Stimulated activated CD8-positive, alpha-beta memory T cell treated with anti-CD3 and anti-CD28 coated beads, Interleukin-15, amount 100 ng/mL, for 48 hours (primary cell): ENCODE measurements around the gene IAH1.
A peak's percentile ranks its signal among the peaks of the same experiment; 100 is the strongest.
"Not testable (repeated sequence)": the region's sequence is repeated elsewhere in the genome, so short reads cannot be mapped to it uniquely, and the experiment has no call there.

ENCODE experiments used
- DNase-seq, 2 donors: peaks; one replicate each; pipeline ENCODE4 v3.0.0-alpha.2; 2020; ENCODE audit warnings: low read depth in 2 of 2

IAH1 gene

DNA sequence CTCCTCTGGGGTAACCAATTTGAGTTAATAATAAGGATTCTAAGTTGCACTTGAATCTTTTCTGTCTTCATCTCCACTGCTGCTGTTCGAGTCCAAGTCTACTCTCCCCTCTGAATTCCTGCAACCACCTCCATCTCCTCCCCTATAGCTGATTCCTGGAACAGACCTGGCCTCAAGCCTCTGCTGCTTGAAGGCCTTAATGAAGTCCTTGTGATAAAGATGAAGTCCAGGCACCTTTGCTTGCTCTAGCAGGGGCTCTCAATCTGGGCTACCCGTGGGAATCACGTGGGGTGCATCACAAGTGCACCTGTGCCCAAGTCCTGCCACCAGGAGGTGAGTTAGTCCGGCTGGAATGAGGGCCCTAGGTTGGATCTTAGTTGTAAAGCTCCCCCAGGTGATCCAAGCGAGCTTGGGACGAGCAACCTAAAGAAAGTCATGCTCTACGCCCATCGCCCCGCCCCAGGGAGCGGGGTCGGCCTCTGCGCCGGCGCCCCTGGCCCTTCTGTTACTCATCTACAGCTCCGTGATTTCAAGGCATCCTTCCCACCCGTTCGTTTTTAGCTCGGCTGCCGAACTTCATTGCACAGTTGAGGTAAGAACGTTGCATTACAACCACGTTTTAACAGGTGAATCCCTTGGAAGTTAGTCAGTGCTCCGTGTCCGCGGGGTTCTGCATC, 905 bp upstream of the IAH1 start:
- DNase-seq = no peak

DNA sequence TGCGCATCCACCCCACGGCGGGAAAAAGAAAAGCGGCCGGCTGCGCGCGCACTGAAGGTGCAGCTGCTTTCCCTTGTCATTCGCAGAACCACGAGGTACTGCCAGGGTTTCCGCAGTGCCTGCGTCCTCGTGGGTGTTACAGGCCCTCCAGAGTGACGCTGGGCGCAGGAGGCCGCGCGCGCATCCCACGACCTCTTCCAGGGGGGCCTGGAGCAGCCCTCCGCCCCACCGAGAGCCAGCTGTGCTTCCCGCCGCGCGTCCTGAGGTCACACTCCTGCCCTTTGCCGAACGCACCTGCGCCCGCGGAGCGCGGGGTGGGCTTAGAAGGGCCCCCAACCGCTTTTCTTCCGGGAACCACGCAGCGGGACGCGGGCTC, 378 bp upstream of the IAH1 start:
- peak in 1 of 2 donors; percentile 48 for DNase-seq

DNA sequence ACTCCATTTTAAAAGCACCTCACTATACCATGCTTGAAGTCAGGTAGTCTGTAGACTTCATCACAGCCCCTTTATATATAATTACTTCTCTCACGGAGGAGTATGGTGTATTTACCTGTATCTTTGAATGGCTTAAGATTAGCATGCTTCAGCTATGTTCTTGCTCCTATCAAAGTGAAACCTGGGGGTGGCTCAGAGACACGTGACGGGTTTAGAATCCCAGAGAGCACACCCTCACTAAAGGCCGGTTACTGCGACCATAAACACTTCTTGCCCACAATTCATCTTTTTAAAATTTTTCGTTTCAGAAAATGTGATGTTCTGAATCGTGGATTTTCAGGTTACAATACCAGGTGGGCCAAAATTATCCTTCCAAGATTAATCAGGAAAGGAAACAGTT, 3.6 kb downstream of the IAH1 start:
- no peak for DNase-seq

DNA sequence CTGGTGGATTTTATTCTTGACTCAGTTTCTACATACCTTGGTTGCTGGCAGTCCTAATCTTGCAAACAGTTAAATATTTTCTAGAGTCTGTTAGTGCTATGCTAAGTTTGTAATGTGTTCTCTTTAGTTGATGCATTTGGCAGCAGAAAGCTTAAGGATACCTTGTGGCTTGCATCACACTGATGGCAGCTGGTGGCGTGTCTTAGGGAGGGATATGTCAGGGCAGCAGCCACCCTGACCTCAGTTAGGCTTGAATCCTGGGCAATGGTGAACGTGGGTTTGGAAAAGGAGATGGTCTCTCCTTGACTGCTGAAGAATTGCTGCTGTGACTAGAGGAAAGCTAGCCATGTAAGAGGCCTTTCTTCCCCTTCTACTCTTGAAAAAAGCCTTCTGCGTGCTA, 4.2 kb downstream of the IAH1 start:
- no peak for DNase-seq

DNA sequence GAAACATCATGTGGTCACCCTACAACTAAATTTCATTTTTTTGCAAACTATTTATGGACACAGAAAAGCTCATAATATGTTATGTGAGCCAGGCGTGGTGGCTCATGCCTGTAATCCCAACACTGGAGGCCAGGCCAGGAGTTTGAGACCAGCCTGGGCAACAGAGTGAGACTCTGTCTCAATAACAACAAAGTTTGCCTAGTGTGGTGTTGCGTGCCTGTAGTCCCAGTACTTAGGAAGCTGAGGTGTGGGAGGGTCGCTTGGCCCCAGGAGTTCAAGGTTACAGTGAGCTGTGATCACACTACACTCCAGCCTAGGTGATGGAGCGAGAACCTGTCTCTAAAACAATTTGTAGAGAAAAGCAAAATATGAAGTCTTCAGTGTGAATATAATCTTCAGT, 5.8 kb downstream of the IAH1 start:
- no peak for DNase-seq

DNA sequence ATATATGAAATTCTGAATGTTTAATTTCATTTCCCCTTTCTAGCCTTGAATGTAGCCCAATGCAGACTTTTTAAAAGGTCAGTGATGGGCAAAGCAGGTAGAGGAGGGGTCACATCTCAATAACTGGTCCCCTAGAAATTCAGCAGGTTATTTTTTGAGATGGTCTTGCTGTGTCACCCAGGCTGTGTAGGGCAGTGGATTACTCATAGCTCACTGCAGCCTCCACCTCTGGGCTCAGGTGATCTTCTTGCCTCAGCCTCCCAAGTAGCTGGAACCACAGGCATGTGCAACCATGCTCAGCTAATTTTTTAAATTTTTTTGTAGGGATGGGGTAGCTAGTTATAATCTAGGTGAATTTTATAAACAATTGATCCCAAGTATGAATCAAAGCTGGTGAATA, 8.8 kb downstream of the IAH1 start:
- DNase-seq = no peak

DNA sequence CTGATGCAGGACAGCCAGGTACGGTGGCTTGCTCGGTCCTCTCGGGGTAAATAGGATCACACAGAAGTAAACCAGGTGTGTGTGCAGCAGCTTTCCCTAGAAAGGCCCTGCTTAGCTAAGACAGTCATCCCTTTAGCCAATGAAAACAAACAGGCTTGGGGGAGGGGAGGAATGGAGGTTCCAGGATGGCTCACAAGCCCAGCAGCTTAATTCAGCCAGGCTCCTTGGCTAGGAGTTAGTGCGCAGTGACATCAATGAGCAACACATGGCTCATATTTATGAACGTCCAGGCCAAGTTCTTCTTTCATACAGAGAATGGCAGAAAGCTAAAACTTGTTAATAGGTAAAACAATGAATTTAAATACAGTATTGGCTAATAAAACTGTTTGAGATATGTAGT, 10.2 kb downstream of the IAH1 start:
- DNase-seq = no peak

DNA sequence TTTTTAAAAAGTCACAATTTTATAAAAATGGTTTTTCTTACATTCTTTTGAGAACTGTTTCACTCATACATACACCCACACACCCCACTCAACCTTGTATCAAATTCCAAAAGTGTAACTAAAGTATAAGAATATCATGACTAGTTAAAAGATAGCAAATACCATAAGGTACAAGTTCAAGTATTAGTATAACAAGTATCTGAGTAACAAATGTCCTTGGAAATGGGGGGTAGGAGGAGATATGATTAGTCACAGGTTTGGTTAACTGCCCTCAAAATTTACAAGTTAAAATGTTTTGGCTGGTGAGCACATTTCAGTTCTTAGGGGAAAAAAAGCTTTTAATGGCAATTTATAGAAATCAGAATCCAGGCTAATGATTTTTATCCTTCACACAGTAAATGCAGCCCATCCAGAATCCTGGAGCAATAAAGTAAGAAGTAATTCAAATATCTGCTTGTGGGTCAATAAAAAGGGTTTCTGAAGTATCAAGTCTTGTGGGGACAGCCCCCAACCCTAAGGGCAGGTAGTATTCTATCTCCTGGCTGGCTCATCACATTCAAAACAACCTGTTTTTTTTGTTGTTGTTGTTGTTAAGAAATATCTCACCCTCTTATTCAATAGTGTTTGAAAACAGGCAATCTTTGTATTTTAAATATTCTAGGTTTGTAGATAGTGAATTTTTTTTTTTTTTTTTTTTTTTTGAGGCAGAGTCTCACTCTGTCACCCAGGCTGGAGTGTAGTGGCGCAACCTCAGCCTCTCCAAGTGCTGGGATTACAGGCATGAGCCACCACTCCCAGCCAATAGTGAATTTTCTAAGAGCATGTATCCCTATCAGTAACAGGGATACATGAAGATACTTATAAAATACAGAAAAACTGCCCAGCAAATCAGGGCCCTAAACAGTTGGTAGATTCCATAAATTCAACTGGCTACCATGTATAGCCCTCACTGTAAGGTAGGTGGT, 14.5 kb downstream of the IAH1 start:
- DNase-seq = no peak

DNA sequence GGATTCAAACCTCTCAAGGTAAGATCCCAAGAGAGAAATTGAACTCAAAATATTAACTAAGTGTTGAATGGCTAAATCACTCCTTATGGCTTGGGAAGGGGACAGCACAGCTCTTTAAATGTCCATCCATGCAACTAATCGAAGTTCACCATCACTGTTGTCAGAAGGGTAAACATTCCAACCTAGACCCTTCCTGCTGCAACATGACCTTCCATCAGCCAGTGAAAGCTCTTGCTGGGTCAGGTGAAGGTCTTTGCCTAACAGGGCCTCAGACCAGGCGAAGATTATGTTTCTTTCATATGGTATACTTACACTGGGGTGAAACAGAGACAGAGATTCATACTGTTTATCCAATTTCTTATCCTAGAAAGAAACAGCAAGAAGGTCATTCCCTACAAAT, 16.4 kb downstream of the IAH1 start:
- DNase-seq = no peak

DNA sequence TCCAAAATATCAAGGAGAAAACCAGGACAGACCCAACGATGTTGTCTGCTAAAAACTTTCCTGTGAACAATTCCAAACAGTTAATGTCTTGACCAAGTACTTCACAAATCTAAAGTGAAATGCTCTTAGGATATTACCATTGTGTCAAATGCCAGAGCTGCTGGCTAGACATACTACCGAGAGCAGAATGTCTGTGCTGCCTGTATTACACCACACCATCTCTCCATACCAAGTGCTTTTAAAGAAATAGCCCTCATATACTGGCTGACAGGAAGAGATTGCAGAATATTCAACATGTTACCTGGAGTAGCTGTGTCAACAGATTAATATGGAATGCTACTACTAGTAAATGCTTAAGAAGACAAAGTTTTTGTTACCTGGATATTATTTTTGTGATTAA, 18.6 kb downstream of the IAH1 start:
- no peak for DNase-seq

DNA sequence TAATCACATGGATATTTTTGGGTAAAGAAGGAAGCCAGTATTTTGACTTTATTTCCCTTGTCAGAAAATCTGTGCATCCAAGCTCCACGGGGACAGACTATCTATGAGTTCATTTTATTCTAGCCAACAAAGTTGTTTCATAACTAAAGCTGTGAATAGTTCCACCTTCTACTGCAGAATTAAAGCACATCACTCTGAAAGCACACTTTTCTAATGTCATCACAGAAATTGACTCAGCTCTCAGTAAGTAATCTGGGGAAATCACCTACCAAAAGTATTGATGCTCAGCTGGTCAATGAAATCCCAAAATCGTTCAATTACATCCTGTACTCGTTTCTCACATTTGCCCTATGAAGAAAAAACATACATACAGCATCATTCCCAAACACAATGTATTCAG, 19.1 kb downstream of the IAH1 start:
- no peak for DNase-seq

DNA sequence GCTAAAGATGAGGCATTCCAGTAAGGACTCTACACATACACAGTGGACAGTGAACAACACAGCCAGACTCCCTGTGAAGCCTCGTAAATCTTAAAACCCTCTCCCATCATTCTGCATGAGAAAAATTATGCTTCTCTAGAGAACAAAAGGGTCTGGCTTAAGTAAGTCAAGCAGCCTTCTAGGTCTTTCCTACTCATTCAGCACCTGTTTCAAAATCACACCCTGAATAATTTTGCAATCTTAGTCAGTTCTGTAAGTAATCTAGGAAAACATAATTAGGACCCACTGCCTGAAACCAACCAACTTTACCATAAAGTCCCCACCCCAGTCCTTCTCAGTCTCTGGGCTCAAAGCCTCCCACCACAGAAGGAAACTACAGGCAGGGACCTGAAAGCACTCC, 19.7 kb downstream of the IAH1 start:
- DNase-seq = no peak

DNA sequence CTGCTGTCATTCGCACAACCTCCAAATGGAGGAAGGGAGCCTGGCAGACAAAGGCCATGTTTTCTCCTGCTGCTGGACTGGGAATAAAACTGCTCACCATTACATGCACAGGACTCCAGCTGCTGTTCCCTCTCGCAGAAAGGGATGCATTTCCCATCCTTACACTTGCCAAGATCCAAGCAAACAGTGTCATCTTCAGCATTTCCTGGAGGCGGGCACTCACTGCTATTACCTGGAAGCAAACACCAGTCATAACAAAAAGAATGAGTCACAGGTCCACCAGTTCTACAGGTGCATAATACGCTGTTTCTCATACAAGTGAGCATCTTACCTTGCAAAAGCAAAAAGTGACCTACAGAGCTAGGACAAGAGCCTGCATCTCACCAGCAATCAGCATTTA, 22.7 kb downstream of the IAH1 start:
- no peak for DNase-seq

DNA sequence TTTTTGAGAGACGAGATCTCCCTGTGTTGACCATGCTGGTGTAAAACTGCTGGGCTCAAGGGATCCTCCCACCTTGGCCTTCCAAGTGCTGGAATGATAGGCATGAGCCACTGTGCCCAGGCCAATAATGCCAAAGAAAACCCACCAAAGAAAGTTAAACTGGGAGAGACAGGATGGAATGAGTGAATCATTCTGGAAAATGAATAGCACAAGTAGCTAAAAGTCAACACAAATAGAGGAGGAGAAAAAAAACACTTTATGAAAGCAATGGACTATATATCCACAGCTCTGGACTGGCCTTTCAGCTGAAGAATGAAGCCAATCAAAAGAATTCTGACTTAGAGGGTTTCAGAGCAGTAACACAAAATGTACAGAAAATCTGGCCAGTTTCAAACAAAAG, 23.9 kb downstream of the IAH1 start:
- DNase-seq = no peak

DNA sequence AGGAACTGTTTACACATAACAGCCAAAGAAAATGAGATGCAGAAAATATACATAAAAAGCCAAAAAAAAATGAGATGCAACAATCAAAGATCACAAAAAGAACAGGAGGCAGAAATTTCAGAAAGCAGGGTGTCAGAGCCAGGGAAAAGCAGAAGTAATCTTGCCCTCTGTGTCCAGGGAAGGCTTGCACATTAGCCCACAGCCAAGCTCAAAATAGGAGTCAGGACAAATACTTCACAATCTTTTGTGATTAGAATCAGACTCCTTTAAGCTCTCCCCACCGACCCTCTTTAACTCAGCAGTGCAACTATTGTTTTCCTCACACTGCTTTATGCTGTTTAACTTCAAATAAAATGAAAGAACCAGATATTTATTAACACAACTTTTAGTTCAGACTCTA, 34.6 kb downstream of the IAH1 start:
- no peak for DNase-seq

DNA sequence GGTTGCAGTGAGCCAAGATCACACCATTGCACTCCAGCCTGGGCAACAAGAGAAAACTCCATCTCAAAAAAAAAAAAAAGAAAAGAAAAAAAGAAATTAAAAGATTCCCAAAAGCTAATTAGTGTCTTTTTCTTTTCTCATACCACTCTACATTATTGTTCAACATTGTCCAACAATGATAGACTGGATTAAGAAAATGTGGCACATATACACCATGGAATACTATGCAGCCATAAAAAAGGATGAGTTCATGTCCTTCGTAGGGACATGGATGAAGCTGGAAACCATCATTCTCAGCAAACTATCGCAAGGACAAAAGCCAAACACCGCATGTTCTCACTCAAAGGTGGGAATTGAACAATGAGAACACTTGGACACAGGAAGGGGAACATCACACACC, 39.6 kb downstream of the IAH1 start:
- DNase-seq = not testable (repeated sequence)

DNA sequence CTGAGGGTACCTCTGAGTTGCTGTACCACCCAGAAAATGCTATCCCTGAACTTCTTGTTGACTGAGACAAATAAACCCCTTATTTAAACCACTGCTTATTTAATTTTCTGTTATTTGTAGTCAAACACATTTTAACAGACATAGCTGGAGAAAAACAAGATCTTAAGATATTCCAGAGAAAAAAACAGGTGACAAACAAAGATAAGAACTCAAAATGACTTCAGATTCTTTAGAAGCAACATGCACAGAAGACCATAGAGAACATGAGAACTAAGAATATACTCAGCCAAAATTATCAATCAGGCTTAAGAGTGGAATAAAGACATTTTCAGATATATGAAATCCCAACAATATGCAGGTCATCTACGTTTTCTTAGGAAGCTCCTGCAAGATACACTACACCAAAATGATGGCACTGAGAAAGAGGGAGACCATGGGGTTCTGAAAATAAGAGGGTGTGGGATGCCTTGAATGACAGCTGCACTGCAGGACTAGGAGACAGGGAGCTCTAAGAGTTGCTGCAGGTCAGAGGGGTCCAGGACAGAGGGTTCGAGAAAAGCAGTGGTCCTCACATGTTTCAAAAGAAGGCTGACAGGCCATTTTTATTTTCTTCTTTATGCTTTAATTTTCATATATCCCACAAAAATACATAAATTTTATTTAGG, 42.9 kb downstream of the IAH1 start:
- no peak for DNase-seq

DNA sequence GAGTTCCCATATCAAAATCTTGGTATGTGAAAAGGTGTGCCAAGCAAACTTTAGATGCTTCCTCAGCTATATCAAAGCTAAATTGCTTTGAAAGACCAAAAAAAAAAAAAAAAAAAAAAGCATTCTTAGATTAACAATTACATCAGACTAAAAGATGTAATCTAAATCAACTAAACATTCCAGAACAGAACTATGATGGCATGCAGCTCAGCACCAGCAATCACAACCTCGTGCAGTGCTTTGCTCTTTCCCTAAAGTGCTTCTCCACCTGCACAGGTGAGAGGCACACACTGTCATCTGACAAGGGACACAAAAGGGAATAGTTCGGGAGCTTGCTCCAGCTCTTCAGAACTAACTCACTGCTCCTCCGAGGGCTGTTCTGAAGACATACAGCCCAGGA, 43.8 kb downstream of the IAH1 start:
- no peak for DNase-seq

DNA sequence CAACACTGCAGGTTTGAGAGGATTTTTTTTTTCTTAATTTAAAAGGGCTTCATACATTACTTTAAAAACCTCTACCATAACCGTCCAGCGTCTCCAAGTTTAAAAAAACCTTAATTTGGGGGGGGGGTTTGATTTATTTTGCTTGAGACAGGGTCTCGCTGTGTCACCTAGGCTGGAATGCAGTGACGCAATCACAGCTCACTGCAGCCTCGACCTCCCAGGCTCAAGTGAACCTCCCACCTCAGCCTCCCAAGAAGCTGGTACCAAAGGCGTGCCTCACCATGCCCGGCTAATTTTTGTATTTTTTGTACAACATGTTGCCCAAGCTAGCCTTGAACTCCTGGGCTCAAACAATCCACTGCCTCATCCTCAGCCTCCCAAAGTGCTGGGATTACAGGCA, 44.4 kb downstream of the IAH1 start:
- DNase-seq = no peak

DNA sequence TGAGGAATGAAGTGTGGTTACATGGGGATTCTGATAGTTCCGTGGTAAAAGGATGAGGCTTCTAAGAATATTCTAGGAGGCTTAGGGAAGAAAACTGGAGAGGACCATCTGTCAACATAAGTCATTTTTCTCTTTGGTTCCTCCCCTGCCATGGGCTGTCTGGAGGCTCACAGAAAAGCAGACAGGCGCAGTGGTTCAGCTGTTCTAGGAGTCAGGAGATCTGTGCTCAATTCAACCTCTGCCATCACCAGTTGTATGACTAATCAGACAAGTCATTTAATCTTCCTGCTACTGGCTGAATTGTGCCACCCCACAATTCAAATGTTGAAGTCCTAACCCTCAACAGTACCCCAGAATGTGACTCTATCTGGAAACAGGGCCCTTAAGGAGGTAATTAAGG, 44.9 kb downstream of the IAH1 start:
- no peak for DNase-seq

DNA sequence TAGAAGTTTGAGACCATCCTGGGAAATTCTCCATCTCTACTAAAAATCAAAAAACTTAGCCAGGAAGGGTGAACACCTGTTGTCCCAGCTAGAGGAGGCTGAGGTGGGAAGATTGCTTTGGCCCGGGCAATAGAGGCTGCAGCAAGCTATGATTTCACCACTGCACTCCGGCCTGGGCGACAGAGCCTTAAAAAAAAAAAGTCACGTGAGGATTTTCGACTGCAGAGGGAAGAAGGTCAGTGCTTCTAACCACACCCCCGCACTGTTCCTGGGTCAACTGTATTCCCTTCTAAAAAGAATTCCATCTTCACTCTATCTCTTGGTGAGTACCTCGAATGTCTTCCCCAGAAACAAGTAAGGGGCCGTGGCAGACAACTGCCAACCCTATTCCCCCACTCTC, 49.9 kb downstream of the IAH1 start:
- DNase-seq = no peak

DNA sequence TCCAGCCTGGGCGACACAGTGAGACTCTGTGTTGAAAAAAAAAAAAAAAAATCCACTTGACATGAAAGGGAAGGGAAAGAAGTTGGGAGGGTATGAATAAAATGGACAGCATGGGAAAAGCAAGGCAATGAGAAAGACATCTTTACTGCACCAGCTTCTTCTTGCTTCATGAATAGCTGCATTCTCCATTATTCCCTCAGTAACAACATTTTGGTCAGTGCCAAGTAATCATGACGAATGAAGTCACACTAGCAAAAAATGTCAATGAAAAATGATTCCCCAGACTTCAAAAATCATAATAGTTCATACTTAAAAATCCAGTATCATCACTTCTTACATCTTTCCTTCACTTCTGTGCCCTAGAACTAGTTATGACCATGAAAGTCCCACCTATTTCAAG, 50.9 kb downstream of the IAH1 start:
- DNase-seq = no peak
